HEK293 (cell line): ENCODE data around the gene DZIP1.
A peak's percentile ranks its signal among the peaks of the same experiment; 100 is the strongest.

ENCODE experiments used
- GFI1B ChIP-seq: fragments of 450-650 bp; formaldehyde crosslinking; IDR thresholded peaks from 2 replicates; pipeline ENCODE4 v1.5.1; 2016; ENCODE audit warnings: missing biosample characterization, missing genetic modification characterization
- GLIS2 ChIP-seq: fragments of 450-650 bp; formaldehyde crosslinking; IDR thresholded peaks from 2 replicates; pipeline ENCODE4 v1.5.1; 2016; ENCODE audit warnings: missing biosample characterization, missing genetic modification characterization
- PRDM2 ChIP-seq: fragments of 450-650 bp; formaldehyde crosslinking; IDR thresholded peaks from 2 replicates; pipeline ENCODE4 v1.5.1; 2016; ENCODE audit warnings: missing biosample characterization, missing genetic modification characterization, borderline replicate concordance
- ZBTB17 ChIP-seq: fragments of 450-650 bp; formaldehyde crosslinking; IDR thresholded peaks from 2 replicates; pipeline ENCODE4 v1.5.1; 2016; ENCODE audit warnings: missing biosample characterization, missing genetic modification characterization
- ZNF112 ChIP-seq: fragments of 450-650 bp; formaldehyde crosslinking; IDR thresholded peaks from 2 replicates; pipeline ENCODE4 v1.5.0; 2017; ENCODE audit warnings: missing biosample characterization, missing genetic modification characterization
- ZNF211 ChIP-seq: fragments of 450-650 bp; formaldehyde crosslinking; IDR thresholded peaks from 2 replicates; pipeline ENCODE4 v1.5.1; 2016; ENCODE audit warnings: low read depth, missing biosample characterization, missing genetic modification characterization
- ZNF239 ChIP-seq: fragments of 450-650 bp; formaldehyde crosslinking; IDR thresholded peaks from 2 replicates; pipeline ENCODE4 v1.5.1; 2016; ENCODE audit warnings: missing biosample characterization, missing genetic modification characterization
- ZNF24 ChIP-seq: fragments of 450-650 bp; formaldehyde crosslinking; IDR thresholded peaks from 2 replicates; pipeline ENCODE4 v1.5.1; 2016; ENCODE audit warnings: missing biosample characterization, missing genetic modification characterization
- ZNF26 ChIP-seq: fragments of 450-650 bp; formaldehyde crosslinking; IDR thresholded peaks from 2 replicates; pipeline ENCODE4 v1.5.1; 2016; ENCODE audit warnings: missing biosample characterization, missing genetic modification characterization
- ZNF280C ChIP-seq: fragments of 450-650 bp; formaldehyde crosslinking; IDR thresholded peaks from 2 replicates; pipeline ENCODE4 v1.5.1; 2016; ENCODE audit warnings: missing biosample characterization, missing genetic modification characterization
- ZNF292 ChIP-seq: fragments of 450-650 bp; formaldehyde crosslinking; IDR thresholded peaks from 2 replicates; pipeline ENCODE4 v1.5.1; 2016; ENCODE audit warnings: low read depth, missing biosample characterization, missing genetic modification characterization, borderline replicate concordance
- ZNF394 ChIP-seq: fragments of 450-650 bp; formaldehyde crosslinking; IDR thresholded peaks from 2 replicates; pipeline ENCODE4 v1.5.1; 2016; ENCODE audit warnings: missing biosample characterization, missing genetic modification characterization, mild to moderate bottlenecking, moderate library complexity, borderline replicate concordance
- ZNF404 ChIP-seq: fragments of 450-650 bp; formaldehyde crosslinking; IDR thresholded peaks from 2 replicates; pipeline ENCODE4 v1.5.1; 2017; ENCODE audit warnings: missing biosample characterization, missing genetic modification characterization
- ZNF560 ChIP-seq: fragments of 450-650 bp; formaldehyde crosslinking; IDR thresholded peaks from 2 replicates; pipeline ENCODE4 v1.5.1; 2017; ENCODE audit warnings: missing biosample characterization, missing genetic modification characterization, borderline replicate concordance
- ZNF600 ChIP-seq: fragments of 450-650 bp; formaldehyde crosslinking; IDR thresholded peaks from 2 replicates; pipeline ENCODE4 v1.5.1; 2016; ENCODE audit warnings: missing biosample characterization, missing genetic modification characterization
- ZNF677 ChIP-seq: fragments of 450-650 bp; IDR thresholded peaks from 2 replicates; pipeline ENCODE4 v1.5.0; 2018; ENCODE audit warnings: missing biosample characterization, mild to moderate bottlenecking, missing genetic modification characterization, moderate library complexity
- ZNF747 ChIP-seq: fragments of 450-650 bp; formaldehyde crosslinking; IDR thresholded peaks from 2 replicates; pipeline ENCODE4 v1.5.1; 2016; ENCODE audit warnings: missing biosample characterization, missing genetic modification characterization
- ZNF830 ChIP-seq: fragments of 450-650 bp; IDR thresholded peaks from 2 replicates; pipeline ENCODE4 v1.5.0; 2018; ENCODE audit warnings: missing biosample characterization, missing genetic modification characterization, low read depth, mild to moderate bottlenecking, moderate library complexity
- ZXDB ChIP-seq: fragments of 450-650 bp; formaldehyde crosslinking; IDR thresholded peaks from 2 replicates; pipeline ENCODE4 v1.5.1; 2016; ENCODE audit warnings: missing biosample characterization, missing genetic modification characterization
- TF ChIP-seq, protein P1 (sequence below): fragments of 450-650 bp; formaldehyde crosslinking; IDR thresholded peaks from 2 replicates; pipeline ENCODE4 v1.5.1; 2016; ENCODE audit warnings: missing biosample characterization, missing genetic modification characterization
- TF ChIP-seq, protein P2 (sequence below): fragments of 450-650 bp; formaldehyde crosslinking; IDR thresholded peaks from 2 replicates; pipeline ENCODE4 v1.5.1; 2016; ENCODE audit warnings: missing biosample characterization, missing genetic modification characterization
- TF ChIP-seq, protein P3 (sequence below): fragments of 450-650 bp; formaldehyde crosslinking; IDR thresholded peaks from 2 replicates; pipeline ENCODE4 v1.5.1; 2016; ENCODE audit warnings: missing biosample characterization, missing genetic modification characterization
- TF ChIP-seq, protein P4 (sequence below): fragments of 450-650 bp; formaldehyde crosslinking; IDR thresholded peaks from 2 replicates; pipeline ENCODE4 v1.5.1; 2016; ENCODE audit warnings: missing biosample characterization, missing genetic modification characterization

DZIP1 gene

DNA sequence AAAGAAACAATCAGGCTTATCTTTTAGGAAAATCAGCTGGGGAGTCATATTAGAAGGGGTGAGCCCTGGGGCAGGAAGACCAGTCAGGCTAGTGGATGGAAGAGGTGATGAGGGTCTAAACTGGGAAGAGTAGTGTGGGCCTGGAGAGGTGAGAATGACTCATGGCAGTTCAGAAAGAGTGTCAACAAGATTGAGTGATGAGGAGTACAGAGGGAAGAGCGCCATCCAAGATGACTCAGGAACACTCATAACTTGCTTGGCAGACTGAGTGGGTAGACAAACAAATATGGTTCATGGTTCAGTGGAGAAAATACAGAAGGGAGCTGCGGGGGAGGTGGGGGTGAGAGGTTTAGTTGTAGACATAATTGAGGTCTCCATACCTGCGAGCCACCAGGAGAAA is 109.3 kb downstream of the DZIP1 start (continued):
- TF ChIP-seq ZNF292 (tag by site-specific recombination) (no peak), ZNF830 (tag by site-specific recombination) (no peak), ZNF600 (tag by site-specific recombination) (peak; percentile 98), ZNF404 (no peak), PRDM2 (tag by site-specific recombination) (no peak), ZNF211 (tag by site-specific recombination) (no peak), ZNF560 (tag by site-specific recombination) (no peak), ZNF24 (tag by site-specific recombination) (peak; percentile 82; the same call in 1 of the 2 replicates), ZBTB17 (tag by site-specific recombination) (peak; percentile 94), GFI1B (tag by site-specific recombination) (no peak), GLIS2 (0 out of 2 replicates have a peak, but pooled peaks have one; percentile 34), ZNF747 (tag by site-specific recombination) (no peak), ZXDB (tag by site-specific recombination) (no peak), ZNF112 (tag by site-specific recombination) (no peak), ZNF677 (tag by site-specific recombination) (no peak), ZNF239 (tag by site-specific recombination) (no peak), ZNF280C (tag by site-specific recombination) (no peak), ZNF26 (tag by site-specific recombination) (no peak), ZNF394 (peak; percentile 33; the same call in 1 of the 2 replicates)
- TF ChIP-seq, protein P1, sequence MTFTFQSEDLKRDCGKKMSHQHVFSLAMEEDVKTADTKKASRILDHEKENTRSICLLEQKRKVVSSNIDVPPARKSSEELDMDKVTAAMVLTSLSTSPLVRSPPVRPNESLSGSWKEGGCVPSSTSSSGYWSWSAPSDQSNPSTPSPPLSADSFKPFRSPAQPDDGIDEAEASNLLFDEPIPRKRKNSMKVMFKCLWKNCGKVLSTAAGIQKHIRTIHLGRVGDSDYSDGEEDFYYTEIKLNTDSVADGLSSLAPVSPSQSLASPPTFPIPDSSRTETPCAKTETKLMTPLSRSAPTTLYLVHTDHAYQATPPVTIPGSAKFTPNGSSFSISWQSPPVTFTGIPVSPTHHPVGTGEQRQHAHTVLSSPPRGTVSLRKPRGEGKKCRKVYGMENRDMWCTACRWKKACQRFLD = no peak
- TF ChIP-seq, protein P2, sequence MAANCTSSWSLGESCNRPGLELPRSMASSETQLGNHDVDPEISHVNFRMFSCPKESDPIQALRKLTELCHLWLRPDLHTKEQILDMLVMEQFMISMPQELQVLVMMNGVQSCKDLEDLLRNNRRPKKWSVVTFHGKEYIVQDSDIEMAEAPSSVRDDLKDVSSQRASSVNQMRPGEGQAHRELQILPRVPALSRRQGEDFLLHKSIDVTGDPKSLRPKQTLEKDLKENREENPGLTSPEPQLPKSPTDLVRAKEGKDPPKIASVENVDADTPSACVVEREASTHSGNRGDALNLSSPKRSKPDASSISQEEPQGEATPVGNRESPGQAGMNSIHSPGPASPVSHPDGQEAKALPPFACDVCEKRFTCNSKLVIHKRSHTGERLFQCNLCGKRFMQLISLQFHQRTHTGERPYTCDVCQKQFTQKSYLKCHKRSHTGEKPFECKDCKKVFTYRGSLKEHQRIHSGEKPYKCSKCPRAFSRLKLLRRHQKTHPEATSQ (tag by site-specific recombination) = peak; percentile 73; the same call in 1 of the 2 replicates
- TF ChIP-seq, protein P3, sequence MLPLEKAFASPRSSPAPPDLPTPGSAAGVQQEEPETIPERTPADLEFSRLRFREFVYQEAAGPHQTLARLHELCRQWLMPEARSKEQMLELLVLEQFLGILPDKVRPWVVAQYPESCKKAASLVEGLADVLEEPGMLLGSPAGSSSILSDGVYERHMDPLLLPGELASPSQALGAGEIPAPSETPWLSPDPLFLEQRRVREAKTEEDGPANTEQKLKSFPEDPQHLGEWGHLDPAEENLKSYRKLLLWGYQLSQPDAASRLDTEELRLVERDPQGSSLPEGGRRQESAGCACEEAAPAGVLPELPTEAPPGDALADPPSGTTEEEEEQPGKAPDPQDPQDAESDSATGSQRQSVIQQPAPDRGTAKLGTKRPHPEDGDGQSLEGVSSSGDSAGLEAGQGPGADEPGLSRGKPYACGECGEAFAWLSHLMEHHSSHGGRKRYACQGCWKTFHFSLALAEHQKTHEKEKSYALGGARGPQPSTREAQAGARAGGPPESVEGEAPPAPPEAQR (tag by site-specific recombination) = no peak
- TF ChIP-seq, protein P4, sequence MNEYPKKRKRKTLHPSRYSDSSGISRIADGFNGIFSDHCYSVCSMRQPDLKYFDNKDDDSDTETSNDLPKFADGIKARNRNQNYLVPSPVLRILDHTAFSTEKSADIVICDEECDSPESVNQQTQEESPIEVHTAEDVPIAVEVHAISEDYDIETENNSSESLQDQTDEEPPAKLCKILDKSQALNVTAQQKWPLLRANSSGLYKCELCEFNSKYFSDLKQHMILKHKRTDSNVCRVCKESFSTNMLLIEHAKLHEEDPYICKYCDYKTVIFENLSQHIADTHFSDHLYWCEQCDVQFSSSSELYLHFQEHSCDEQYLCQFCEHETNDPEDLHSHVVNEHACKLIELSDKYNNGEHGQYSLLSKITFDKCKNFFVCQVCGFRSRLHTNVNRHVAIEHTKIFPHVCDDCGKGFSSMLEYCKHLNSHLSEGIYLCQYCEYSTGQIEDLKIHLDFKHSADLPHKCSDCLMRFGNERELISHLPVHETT (tag by site-specific recombination) = peak; percentile 91
